Heart right ventricle (tissue), 16 donors: ENCODE results near the gene TENT4B. TPM values are rescaled to one million over a fixed set of nuclear protein-coding genes. Genes with fewer than 3 reads are reported as not detected.

ENCODE experiments used
- ATAC-seq, 8 donors: fragments of 200-7000 bp; cut with Tn5 transposase; one replicate each; pipeline ENCODE4 v1.9.1; 2020; ENCODE audit warnings: mild to moderate bottlenecking in 8 of 8, moderate library complexity in 8 of 8, moderate number of reproducible peaks in 1 of 8
- DNase-seq, 2 donors: peaks; one replicate each; pipeline ENCODE4 v3.0.0-alpha.2; 2020
- H3K27ac ChIP-seq, 10 donors: fragments of 200-600 bp; sonication (generic) in 2 of 10; one replicate each; pipeline versions ENCODE4 v1.5.0 to v1.8.0; 2020 to 2022; ENCODE audit warnings: mild to moderate bottlenecking in 3 of 10
- H3K27me3 ChIP-seq, 7 donors: fragments of 200-600 bp; one replicate each; pipeline ENCODE4 v1.8.0; 2021 to 2022; ENCODE audit warnings: mild to moderate bottlenecking in 2 of 7
- H3K36me3 ChIP-seq, 9 donors: fragments of 200-600 bp; sonication (generic) in 1 of 9; one replicate each; pipeline versions ENCODE4 v1.5.0 to v1.8.0; 2020 to 2022; ENCODE audit warnings: mild to moderate bottlenecking in 2 of 9
- H3K4me1 ChIP-seq, 9 donors: fragments of 200-600 bp; sonication (generic) in 1 of 9; one replicate each; pipeline versions ENCODE4 v1.5.0 to v1.8.0; 2020 to 2022; ENCODE audit warnings: mild to moderate bottlenecking in 4 of 9
- H3K4me3 ChIP-seq, 10 donors: fragments of 200-600 bp; sonication (generic) in 2 of 10; one replicate each; pipeline versions ENCODE4 v1.5.0 to v1.8.0; 2020 to 2022; ENCODE audit warnings: mild to moderate bottlenecking in 7 of 10, moderate library complexity in 2 of 10
- H3K9me3 ChIP-seq, 11 donors: fragments of 200-600 bp in 10 of 11; sonication (generic) in 2 of 11; one replicate each; pipeline versions ENCODE4 v1.5.0 to v1.8.0; 2013 to 2022; ENCODE audit warnings: mild to moderate bottlenecking in 2 of 11, control low read depth in 1 of 11, moderate library complexity in 1 of 11
- WGBS, 2 donors: extraction: QIAGEN DNeasy Blood & Tissue Kit; methylation state at CpG; one replicate each; pipeline ENCODE4 v1.1.7; 2013; ENCODE audit warnings: inconsistent platforms in 1 of 2; 5-methylcytosine and 5-hydroxymethylcytosine counted together
- intact Hi-C, 10 donors: fragments of 100-400 bp; cut with DNase I; formaldehyde crosslinking; loops; one replicate each; pipeline versions ENCODE4 v1.11.1 to v1.14.2; 2022
- polyA plus RNA-seq, 2 donors: library from polyadenylated mRNA; stranded (reverse); fragments of 200-250 nt; gene quantifications; one replicate each; pipeline ENCODE4 v1.2.3, GENCODE V29; 2013
- total RNA-seq, 10 donors: library from RNA; stranded (reverse); fragmentation: NEBNext Ultra II Directional in 3 of 10; extraction: Animal tissue kit (Norgen Biotek cat#: 25700) in 3 of 10; gene quantifications; one replicate each; pipeline versions ENCODE4 v1.2.1 to v1.2.4, GENCODE V29; 2021 to 2023
- TF ChIP-seq, protein P1 (sequence below), 9 donors: fragments of 200-600 bp; sonication (generic) in 2 of 9; IDR thresholded peaks; one replicate each; pipeline versions ENCODE4 v1.5.0 to v1.8.0; 2021 to 2022; ENCODE audit warnings: antibody characterized with exemption in 9 of 9, mild to moderate bottlenecking in 5 of 9, moderate library complexity in 1 of 9
- donor health status: Arrhythmogenic right ventricular cardiomyopathy.
- donor health status: ischemic (EF 13 %, LVEDD 7.1; RV severe dilation, severe dysfunction).
- donor health status: healthy with polysubstance abuse.
- donor health status: DM: no; HTN: yes; CAD: no.
- donor health status: DM: no; HTN: no; CAD: no.
- donor health status: ischemic (EF 25% LVEDD 6.9; RV normal size, moderate dysfunction).
- donor health status: ischemic (EF 25% LVEDD 5.7; RV mildly dilated, moderate dysfunction).
- donor health status: healthy.
- donor health status: DM: yes; HTN: yes; CAD: no.
- donor health status: Ischemic cardiomyopathy.
- donor health status: ischemic (EF 35%, LVEDD 5.7; RV mildly dilated, moderate dysfunction).
- donor health status: nonischemic (EF 11% LVEDD 7.7; RV severe dilation, severe dysfunction).
- donor health status: DM: yes; HTN: yes; CAD: no.
- donor health status: PGD.
- donor health status: ischemic (EF 29% LVEDD 5.4; RV normal size, mild dysfunction).
- donor health status: nonischemic (EF 23%, LVEDD 6.1; RV moderate dilation, normal function).

TENT4B gene
- total and polyA plus RNA-seq, 12 donors = 2.7 to 8.6 (median 6.4) TPM

DNA sequence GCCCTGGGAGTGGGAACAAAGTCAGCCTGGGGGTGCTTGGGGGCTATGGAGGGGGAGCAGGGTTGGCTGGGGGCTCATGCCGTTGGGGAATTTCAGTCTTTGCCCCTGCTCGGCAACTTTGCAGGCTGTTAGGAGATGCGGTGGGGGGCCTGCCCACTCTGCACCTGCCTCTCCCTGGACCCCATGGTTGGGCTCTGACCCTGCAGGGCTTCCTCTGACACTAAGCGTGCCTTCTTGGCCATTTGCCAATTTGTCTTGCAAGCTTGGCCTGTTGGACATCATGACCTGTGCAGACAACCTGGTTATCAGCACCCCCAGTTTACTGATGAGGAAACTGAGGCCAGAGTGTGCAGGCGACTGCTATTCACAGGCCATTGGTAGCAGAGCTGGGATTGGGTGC, 127.8 kb downstream of the TENT4B start:
- Histone ChIP-seq H3K36me3 (no peaks in the 10 kb centered on the region), H3K9me3 (peaks cover 0 to 9% (median 0%) of the 10 kb centered on the region in 11 donors), H3K27me3 (peaks cover 0 to 9% (median 0%) of the 10 kb centered on the region in 7 donors), H3K4me3 (peak overlapping the region in 1 of 10 donors; percentile 36), H3K27ac (peak overlapping the region in 1 of 10 donors; percentile 87), H3K4me1 (peaks cover 0 to 99% (median 25%) of the 10 kb centered on the region in 9 donors)
- WGBS, 2 donors = 89 to 93% methylated on average over 5 of the region's 5 CpGs
- DNase-seq (no peak), ATAC-seq (no peak)
- intact Hi-C loops = no loop called here
- TF ChIP-seq, protein P1, sequence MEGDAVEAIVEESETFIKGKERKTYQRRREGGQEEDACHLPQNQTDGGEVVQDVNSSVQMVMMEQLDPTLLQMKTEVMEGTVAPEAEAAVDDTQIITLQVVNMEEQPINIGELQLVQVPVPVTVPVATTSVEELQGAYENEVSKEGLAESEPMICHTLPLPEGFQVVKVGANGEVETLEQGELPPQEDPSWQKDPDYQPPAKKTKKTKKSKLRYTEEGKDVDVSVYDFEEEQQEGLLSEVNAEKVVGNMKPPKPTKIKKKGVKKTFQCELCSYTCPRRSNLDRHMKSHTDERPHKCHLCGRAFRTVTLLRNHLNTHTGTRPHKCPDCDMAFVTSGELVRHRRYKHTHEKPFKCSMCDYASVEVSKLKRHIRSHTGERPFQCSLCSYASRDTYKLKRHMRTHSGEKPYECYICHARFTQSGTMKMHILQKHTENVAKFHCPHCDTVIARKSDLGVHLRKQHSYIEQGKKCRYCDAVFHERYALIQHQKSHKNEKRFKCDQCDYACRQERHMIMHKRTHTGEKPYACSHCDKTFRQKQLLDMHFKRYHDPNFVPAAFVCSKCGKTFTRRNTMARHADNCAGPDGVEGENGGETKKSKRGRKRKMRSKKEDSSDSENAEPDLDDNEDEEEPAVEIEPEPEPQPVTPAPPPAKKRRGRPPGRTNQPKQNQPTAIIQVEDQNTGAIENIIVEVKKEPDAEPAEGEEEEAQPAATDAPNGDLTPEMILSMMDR (IDR thresholded peaks at IDR 0.05) = no peak

Other genes starting within 250 kb of the TENT4B start
- 10 to 100 TPM; 12.4 to 20.6 (median 17.6) TPM for gene CNEP1R1, start 128.1 kb upstream of the TENT4B start, total RNA-seq
- gene CNEP1R1, start 128.1 kb upstream of the TENT4B start, polyA plus RNA-seq = 10 to 100 TPM in 1 of 2 donors, 1 to 10 TPM in 1; 9.7 to 22.4 TPM
- gene HEATR3, start 87.3 kb upstream of the TENT4B start, total RNA-seq = 10 to 100 TPM in 7 of 10 donors, 1 to 10 TPM in 3; 8.7 to 15.8 (median 11.2) TPM
- 1 to 10 TPM; 3.8 to 4.3 TPM for gene HEATR3, start 87.3 kb upstream of the TENT4B start, polyA plus RNA-seq
- gene ADCY7, start 113.2 kb downstream of the TENT4B start, total RNA-seq = 10 to 100 TPM in 2 of 10 donors, 1 to 10 TPM in 8; 2.2 to 25.5 (median 4.7) TPM
- gene ADCY7, start 113.2 kb downstream of the TENT4B start, polyA plus RNA-seq = 1 to 10 TPM; 2.4 to 5.0 TPM
- gene BRD7, start 215.7 kb downstream of the TENT4B start, total RNA-seq = 10 to 100 TPM; 35.3 to 50.9 (median 43.6) TPM
- 10 to 100 TPM; 31.4 to 36.9 TPM for gene BRD7, start 215.7 kb downstream of the TENT4B start, polyA plus RNA-seq